Gastrocnemius medialis (tissue), 4 donors: ENCODE results near the gene LNPEP. TPM values are rescaled to one million over a fixed set of nuclear protein-coding genes. Genes with fewer than 3 reads are reported as not detected.

Experiments used
- ATAC-seq, 2 donors: fragments of 150-250 bp; one replicate each; pipeline ENCODE4 v1.9.1; 2016
- DNase-seq, 2 donors: peaks; one replicate each; pipeline ENCODE4 v3.0.0-alpha.2; 2019
- H3K27ac ChIP-seq, 4 donors: fragments of 200-600 bp; sonication (generic); 1 replicate in 1 of 4; 2 replicates in 3 of 4; pipeline ENCODE4 v1.5.1; 2016 to 2018; ENCODE audit warnings: mild to moderate bottlenecking in 2 of 4, moderate library complexity in 1 of 4
- H3K27me3 ChIP-seq, 3 donors: fragments of 200-600 bp; sonication (generic) in 2 of 3; 1 replicate in 1 of 3; 2 replicates in 2 of 3; pipeline versions ENCODE4 v1.5.1 to v1.6.0; 2016 to 2019; ENCODE audit warnings: mild to moderate bottlenecking in 1 of 3, moderate library complexity in 1 of 3
- H3K36me3 ChIP-seq, 2 donors: fragments of 200-600 bp; sonication (generic) in 1 of 2; one replicate each; pipeline ENCODE4 v1.5.1; 2017 to 2018
- H3K4me1 ChIP-seq, 2 donors: fragments of 200-600 bp; sonication (generic) in 1 of 2; one replicate each; pipeline ENCODE4 v1.5.1; 2016 to 2017; ENCODE audit warnings: mild to moderate bottlenecking in 2 of 2
- H3K4me3 ChIP-seq, 4 donors: fragments of 200-600 bp; sonication (generic) in 3 of 4; 1 replicate in 1 of 4; 2 replicates in 3 of 4; pipeline ENCODE4 v1.5.1; 2016 to 2019; ENCODE audit warnings: mild to moderate bottlenecking in 2 of 4
- H3K9me3 ChIP-seq, 3 donors: fragments of 200-600 bp; sonication (generic) in 2 of 3; 1 replicate in 1 of 3; 2 replicates in 2 of 3; pipeline ENCODE4 v1.5.1; 2016 to 2019
- POLR2A ChIP-seq, 2 donors: fragments of 450-650 bp; IDR thresholded peaks; one replicate each; pipeline ENCODE4 v1.6.1; 2017; ENCODE audit warnings: antibody characterized with exemption in 2 of 2, mild to moderate bottlenecking in 2 of 2, moderate library complexity in 2 of 2
- in situ Hi-C, 4 donors: fragments of 200-750 bp; cut with MboI; loops; one replicate each; pipeline versions ENCODE4 v1.15.0 to v1.8.0; 2017; ENCODE audit warnings: low sequenced_read_pairs in 4 of 4
- intact Hi-C: fragments of 100-400 bp; cut with DNase I; formaldehyde crosslinking; loops from one replicate; pipeline ENCODE4 v1.15.1; 2023; ENCODE audit warnings: low total_unique reads
- total RNA-seq, 4 donors: library from RNA; depleted of rRNA; stranded (reverse); fragments of >200 nt; gene quantifications; one replicate each; pipeline versions ENCODE4 v1.1.0 to v1.2.3, GENCODE V29; 2016
- TF ChIP-seq, protein P1 (sequence below), 5 experiments: fragments of 450-650 bp in 3 of 5; fragments of 200-600 bp in 2 of 5; sonication (generic) in 2 of 5; IDR thresholded peaks in 4 of 5; conservative IDR thresholded peaks in 1 of 5; 1 replicate in 4 of 5; 2 replicates in 1 of 5; pipeline ENCODE4 v1.5.1; 2016 to 2019; ENCODE audit warnings: antibody characterized with exemption in 5 of 5, mild to moderate bottlenecking in 3 of 5, moderate library complexity in 3 of 5

The LNPEP gene
- total RNA-seq, 4 donors from 2014 or later: 31.9 to 48.7 (median 33.1) TPM

DNA sequence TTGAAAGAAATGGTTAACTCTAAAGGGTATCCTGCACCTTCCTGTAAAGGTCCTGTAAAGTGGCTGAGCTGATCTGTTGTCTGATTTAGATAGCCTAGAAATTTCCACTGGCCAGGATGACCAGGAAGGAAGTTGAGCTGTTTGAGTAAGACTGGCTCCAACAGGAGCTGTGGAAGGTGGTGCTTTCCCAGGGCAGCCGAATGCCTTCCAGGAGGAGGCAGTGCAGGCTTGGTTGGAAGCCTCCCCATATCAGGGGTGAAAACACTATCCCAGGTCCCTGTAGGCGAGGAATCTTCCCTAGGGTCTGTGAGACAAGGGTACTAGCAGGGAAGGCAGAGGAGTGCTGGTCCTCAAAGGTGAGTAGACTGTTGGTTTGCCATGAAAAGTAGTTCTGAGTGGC, 108.2 kb downstream of the LNPEP start:
- intact Hi-C loops: loop anchor here (5.0 kb wide), 1 partner anchor 118 kb away; no protein-coding TSS in a partner anchor
- H3K9me3 ChIP-seq: no peaks in the 10 kb centered on the region
- no peak overlapping the region for H3K4me3 ChIP-seq
- ATAC-seq (peak; percentile 46 to 62), DNase-seq (no peak)
- in situ Hi-C loops: no loop called here
- H3K36me3 ChIP-seq: no peaks in the 10 kb centered on the region
- no peak overlapping the region for H3K27ac ChIP-seq
- H3K27me3 ChIP-seq: no peaks in the 10 kb centered on the region
- peaks cover 0 to under 1% of the 10 kb centered on the region in 2 donors for H3K4me1 ChIP-seq
- TF ChIP-seq, protein P1, sequence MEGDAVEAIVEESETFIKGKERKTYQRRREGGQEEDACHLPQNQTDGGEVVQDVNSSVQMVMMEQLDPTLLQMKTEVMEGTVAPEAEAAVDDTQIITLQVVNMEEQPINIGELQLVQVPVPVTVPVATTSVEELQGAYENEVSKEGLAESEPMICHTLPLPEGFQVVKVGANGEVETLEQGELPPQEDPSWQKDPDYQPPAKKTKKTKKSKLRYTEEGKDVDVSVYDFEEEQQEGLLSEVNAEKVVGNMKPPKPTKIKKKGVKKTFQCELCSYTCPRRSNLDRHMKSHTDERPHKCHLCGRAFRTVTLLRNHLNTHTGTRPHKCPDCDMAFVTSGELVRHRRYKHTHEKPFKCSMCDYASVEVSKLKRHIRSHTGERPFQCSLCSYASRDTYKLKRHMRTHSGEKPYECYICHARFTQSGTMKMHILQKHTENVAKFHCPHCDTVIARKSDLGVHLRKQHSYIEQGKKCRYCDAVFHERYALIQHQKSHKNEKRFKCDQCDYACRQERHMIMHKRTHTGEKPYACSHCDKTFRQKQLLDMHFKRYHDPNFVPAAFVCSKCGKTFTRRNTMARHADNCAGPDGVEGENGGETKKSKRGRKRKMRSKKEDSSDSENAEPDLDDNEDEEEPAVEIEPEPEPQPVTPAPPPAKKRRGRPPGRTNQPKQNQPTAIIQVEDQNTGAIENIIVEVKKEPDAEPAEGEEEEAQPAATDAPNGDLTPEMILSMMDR (IDR thresholded peaks at IDR 0.05 in 4 of 5, conservative IDR thresholded peaks at IDR 0.05 in 1 of 5): peak in 1 of 5 experiments; percentile 30
- no peak for TF ChIP-seq POLR2A (IDR thresholded peaks at IDR 0.05)

DNA sequence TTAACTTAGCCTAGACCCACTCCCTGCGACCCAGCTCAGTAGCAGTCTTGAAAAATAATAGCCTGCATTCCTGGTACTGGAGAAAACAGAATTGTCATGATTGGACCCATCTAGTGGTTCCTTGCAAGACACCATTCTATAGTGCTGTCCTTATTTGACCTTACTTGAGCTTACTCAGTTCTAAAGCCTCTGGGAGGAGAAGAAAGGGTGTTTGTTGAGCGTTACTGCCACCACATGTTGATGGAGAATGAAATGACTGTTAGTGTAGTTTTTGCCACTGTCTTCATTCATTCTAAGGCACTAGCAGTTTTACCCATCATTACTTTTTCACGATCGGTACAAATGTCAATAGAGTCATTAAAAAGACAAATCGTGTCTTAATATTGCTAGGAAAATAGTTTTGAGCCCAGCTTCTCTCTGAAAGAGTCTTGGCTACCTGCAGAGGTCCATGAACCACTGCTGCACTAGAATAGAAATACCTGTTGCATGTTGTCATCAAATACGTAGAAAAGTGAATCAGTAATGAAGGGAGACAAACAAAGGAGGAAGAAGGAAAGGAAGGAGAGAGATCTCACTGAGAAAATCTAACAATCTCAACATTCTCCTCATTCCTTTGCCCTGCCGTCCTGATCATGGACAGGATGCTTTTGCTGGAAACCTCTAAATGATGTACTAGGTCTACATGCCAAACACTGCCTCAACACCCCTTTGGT, 110.5 kb downstream of the LNPEP start:
- ATAC-seq (no peak), DNase-seq (no peak)
- TF ChIP-seq, protein P1 (IDR thresholded peaks at IDR 0.05 in 4 of 5, conservative IDR thresholded peaks at IDR 0.05 in 1 of 5): no peak
- no peak for TF ChIP-seq POLR2A (IDR thresholded peaks at IDR 0.05)
- Histone ChIP-seq H3K4me1 (peaks cover 0 to 4% of the 10 kb centered on the region in 2 donors), H3K27me3 (no peaks in the 10 kb centered on the region), H3K27ac (no peak overlapping the region), H3K36me3 (no peaks in the 10 kb centered on the region), H3K4me3 (no peak overlapping the region), H3K9me3 (no peaks in the 10 kb centered on the region)
- in situ Hi-C loops (no loop called here), intact Hi-C loops (no loop called here)

DNA sequence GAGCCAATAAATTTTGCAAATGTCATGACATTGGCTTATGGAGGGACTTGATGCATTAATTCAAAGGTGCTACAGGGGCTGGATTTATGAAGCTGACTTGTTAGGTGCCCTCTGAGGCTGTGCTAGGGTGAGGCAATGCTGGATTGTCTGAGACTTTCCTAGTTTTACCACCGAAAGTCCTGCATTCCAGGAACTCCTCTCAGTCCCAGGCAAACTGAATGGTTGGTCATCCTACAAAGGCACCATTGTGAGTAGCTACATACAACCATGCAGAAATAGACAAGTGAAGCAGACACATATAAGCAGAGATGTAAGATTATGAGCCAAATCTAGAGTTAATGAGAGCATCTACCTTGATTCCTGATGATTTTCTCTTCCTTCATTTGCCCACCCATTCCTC, 111.2 kb downstream of the LNPEP start:
- in situ Hi-C loops: no loop called here
- no peak for ATAC-seq

DNA sequence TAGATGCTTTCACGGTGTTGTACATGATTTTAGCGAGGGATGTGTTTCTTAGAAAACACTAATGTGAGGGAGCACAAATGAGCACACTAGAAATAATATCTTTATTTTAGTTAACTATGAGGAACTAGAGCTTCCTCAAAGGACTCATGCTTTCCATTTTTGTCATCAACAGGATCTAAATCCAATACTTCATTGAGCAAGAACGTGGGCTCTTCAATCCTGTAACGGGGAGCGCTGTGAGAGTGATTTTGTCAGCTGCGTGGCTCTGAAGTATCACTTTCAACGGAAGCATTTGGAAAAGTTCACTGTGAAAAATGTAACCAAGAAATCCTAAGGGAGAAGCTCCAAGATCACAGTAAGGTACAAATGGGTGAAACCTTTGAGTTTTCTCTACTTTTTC, 113.3 kb downstream of the LNPEP start:
- intact Hi-C loops: no loop called here

More for the DNA sequence above, 111.2 kb downstream of the LNPEP start:
- no peak overlapping the region for H3K4me3 ChIP-seq
- H3K4me1 ChIP-seq: peaks cover 0 to 4% of the 10 kb centered on the region in 2 donors
- H3K36me3 ChIP-seq: no peaks in the 10 kb centered on the region
- no peaks in the 10 kb centered on the region for H3K9me3 ChIP-seq
- DNase-seq: no peak
- TF ChIP-seq POLR2A (IDR thresholded peaks at IDR 0.05): no peak
- TF ChIP-seq, protein P1 (IDR thresholded peaks at IDR 0.05 in 4 of 5, conservative IDR thresholded peaks at IDR 0.05 in 1 of 5): no peak
- intact Hi-C loops: no loop called here
- H3K27ac ChIP-seq: no peak overlapping the region
- H3K27me3 ChIP-seq: no peaks in the 10 kb centered on the region

More for the DNA sequence above, 113.3 kb downstream of the LNPEP start:
- H3K4me3 ChIP-seq: no peak overlapping the region
- in situ Hi-C loops: no loop called here
- TF ChIP-seq, protein P1 (IDR thresholded peaks at IDR 0.05 in 4 of 5, conservative IDR thresholded peaks at IDR 0.05 in 1 of 5): no peak
- TF ChIP-seq POLR2A (IDR thresholded peaks at IDR 0.05): no peak
- DNase-seq: no peak
- no peaks in the 10 kb centered on the region for H3K36me3 ChIP-seq
- no peaks in the 10 kb centered on the region for H3K9me3 ChIP-seq
- H3K27me3 ChIP-seq: no peaks in the 10 kb centered on the region
- H3K4me1 ChIP-seq: peaks cover 0 to 4% of the 10 kb centered on the region in 2 donors
- no peak overlapping the region for H3K27ac ChIP-seq
- no peak for ATAC-seq
